Measurements from ENCODE around the gene PRKCE. TPM values are rescaled to one million over a fixed set of nuclear protein-coding genes. Genes with fewer than 3 reads are reported as not detected.

PRKCE gene
- total and polyA plus RNA-seq, 2 experiments from 2014 or later: 9.6 to 11.9 TPM

DNA sequence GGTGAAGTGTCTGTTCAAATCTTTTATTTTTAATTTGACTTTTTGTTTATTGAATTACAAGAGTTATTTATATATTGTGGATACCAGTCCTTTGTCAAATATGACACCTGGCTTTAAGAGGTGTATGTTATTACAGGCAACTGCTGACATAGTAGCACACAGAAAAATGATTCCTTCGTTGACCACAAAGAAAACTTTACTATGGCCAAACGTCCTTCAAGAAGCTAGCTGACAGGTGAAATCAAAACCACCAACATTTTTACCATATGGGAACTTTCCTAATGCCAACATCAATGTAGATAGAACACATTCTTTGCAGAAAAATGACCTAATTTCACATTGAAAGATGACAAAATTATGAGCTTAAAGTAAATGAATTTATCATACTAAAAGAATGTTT, 34.0 kb upstream of the PRKCE start:
- Histone ChIP-seq H4K20me1 (ENCODE audit: insufficient read depth, poor library complexity, severe bottlenecking) (no peaks in the 10 kb centered on the region), H3K27me3 (no peaks in the 10 kb centered on the region), H3K4me1 (ENCODE audit: insufficient read depth) (no peaks in the 10 kb centered on the region), H2AFZ (no peak overlapping the region), H3K9me3 (ENCODE audit: low read depth) (no peaks in the 10 kb centered on the region), H3K79me2 (no peaks in the 10 kb centered on the region), H3K27ac (no peak overlapping the region), H3K4me3 (no peak overlapping the region), H3K4me2 (no peak overlapping the region), H3K9me2 (replicated peaks; ENCODE audit: insufficient read depth) (no peaks in the 10 kb centered on the region), H3K36me3 (replicated peaks; ENCODE audit: insufficient read depth, low read depth) (no peaks in the 10 kb centered on the region)
- DNase-seq (ENCODE audit: low spot score): no peak
- WGBS (ENCODE audit: low lambda C conversion rate, missing lambda C conversion rate): 75% methylated on average over 2 of the region's 2 CpGs
- no peak for TF ChIP-seq EZH2phosphoT487 (IDR thresholded peaks at IDR 0.05; ENCODE audit: low read depth, severe bottlenecking, unreplicated experiment)
- no peak for TF ChIP-seq EZH2 (IDR thresholded peaks at IDR 0.05; ENCODE audit: borderline replicate concordance)
- TF ChIP-seq, protein P1, sequence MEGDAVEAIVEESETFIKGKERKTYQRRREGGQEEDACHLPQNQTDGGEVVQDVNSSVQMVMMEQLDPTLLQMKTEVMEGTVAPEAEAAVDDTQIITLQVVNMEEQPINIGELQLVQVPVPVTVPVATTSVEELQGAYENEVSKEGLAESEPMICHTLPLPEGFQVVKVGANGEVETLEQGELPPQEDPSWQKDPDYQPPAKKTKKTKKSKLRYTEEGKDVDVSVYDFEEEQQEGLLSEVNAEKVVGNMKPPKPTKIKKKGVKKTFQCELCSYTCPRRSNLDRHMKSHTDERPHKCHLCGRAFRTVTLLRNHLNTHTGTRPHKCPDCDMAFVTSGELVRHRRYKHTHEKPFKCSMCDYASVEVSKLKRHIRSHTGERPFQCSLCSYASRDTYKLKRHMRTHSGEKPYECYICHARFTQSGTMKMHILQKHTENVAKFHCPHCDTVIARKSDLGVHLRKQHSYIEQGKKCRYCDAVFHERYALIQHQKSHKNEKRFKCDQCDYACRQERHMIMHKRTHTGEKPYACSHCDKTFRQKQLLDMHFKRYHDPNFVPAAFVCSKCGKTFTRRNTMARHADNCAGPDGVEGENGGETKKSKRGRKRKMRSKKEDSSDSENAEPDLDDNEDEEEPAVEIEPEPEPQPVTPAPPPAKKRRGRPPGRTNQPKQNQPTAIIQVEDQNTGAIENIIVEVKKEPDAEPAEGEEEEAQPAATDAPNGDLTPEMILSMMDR (IDR thresholded peaks at IDR 0.05; ENCODE audit: poor library complexity): no peak

DNA sequence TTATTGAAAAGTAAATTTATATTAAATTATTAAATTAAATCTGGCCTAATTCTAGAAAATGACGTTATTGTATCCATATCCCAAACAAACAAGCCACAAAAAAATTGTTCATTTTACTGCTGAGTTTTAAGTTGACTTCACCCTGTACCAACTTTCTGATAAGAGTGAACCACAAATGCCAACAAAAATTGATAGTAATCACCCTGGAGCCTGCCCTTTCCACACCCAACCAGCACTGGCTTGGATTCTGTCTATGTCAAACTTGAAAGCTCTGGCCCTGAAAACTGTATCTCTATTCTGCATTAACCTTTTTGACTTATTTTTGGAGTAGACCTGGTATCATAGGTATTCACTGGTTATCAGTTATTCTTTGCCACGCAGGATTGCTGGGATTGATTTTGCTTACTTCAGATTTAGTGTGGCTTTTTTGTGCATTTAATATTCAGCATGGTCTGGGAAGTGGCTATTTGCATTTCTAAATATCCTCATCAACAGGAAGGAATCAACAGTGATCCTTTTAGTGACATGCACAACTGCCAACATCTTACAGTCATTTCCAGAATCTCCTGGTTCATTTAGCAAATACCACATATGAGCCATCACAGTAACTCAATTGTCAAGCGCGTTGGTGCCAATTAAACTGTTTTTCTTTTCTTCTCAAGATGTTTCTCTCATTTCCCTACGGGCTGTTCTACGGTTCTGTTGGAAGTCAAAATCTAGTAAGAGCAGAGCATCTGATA, 29.0 kb upstream of the PRKCE start:
- WGBS (ENCODE audit: low lambda C conversion rate, missing lambda C conversion rate): 90% methylated on average over 6 of the region's 6 CpGs
- Histone ChIP-seq H3K27me3 (no peaks in the 10 kb centered on the region), H3K4me3 (no peak overlapping the region), H3K79me2 (no peaks in the 10 kb centered on the region), H3K36me3 (replicated peaks; ENCODE audit: insufficient read depth, low read depth) (no peaks in the 10 kb centered on the region), H4K20me1 (ENCODE audit: insufficient read depth, poor library complexity, severe bottlenecking) (no peaks in the 10 kb centered on the region), H3K9me2 (replicated peaks; ENCODE audit: insufficient read depth) (no peaks in the 10 kb centered on the region), H2AFZ (no peak overlapping the region), H3K27ac (no peak overlapping the region), H3K9me3 (ENCODE audit: low read depth) (no peaks in the 10 kb centered on the region), H3K4me2 (no peak overlapping the region), H3K4me1 (ENCODE audit: insufficient read depth) (peaks cover 9% of the 10 kb centered on the region)
- TF ChIP-seq, protein P1 (IDR thresholded peaks at IDR 0.05; ENCODE audit: poor library complexity): no peak
- TF ChIP-seq EZH2phosphoT487 (IDR thresholded peaks at IDR 0.05; ENCODE audit: low read depth, severe bottlenecking, unreplicated experiment): no peak
- no peak for TF ChIP-seq EZH2 (IDR thresholded peaks at IDR 0.05; ENCODE audit: borderline replicate concordance)
- DNase-seq (ENCODE audit: low spot score): no peak

DNA sequence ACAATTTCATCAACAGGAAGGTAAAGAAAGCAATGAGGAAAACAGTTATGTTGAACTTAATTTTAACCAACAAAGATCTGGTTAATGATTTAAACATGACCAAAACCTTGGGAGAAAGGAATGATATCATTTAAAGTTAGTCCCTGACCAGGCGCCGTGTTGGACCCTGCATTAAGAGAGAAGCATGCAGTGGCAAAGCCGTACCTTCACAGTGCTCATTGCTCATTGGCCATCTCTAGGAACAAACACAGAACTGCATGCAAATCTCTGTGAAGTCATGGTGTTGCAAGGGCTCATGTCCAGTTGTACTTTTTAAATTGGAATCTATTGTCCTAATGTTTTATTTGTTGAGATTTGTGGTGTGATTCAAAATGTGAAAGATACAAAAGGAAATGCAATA, 28.4 kb upstream of the PRKCE start:
- H3K27ac ChIP-seq: no peak overlapping the region
- no peaks in the 10 kb centered on the region for H3K36me3 ChIP-seq (replicated peaks; ENCODE audit: insufficient read depth, low read depth)
- H3K9me2 ChIP-seq (replicated peaks; ENCODE audit: insufficient read depth): no peaks in the 10 kb centered on the region
- DNase-seq (ENCODE audit: low spot score): no peak
- no peaks in the 10 kb centered on the region for H4K20me1 ChIP-seq (ENCODE audit: insufficient read depth, poor library complexity, severe bottlenecking)
- H2AFZ ChIP-seq: no peak overlapping the region
- TF ChIP-seq EZH2 (IDR thresholded peaks at IDR 0.05; ENCODE audit: borderline replicate concordance): no peak
- TF ChIP-seq EZH2phosphoT487 (IDR thresholded peaks at IDR 0.05; ENCODE audit: low read depth, severe bottlenecking, unreplicated experiment): no peak
- TF ChIP-seq, protein P1 (IDR thresholded peaks at IDR 0.05; ENCODE audit: poor library complexity): no peak
- H3K27me3 ChIP-seq: no peaks in the 10 kb centered on the region
- no peak overlapping the region for H3K4me2 ChIP-seq
- 73% methylated on average over 3 of the region's 3 CpGs for WGBS (ENCODE audit: low lambda C conversion rate, missing lambda C conversion rate)
- no peaks in the 10 kb centered on the region for H3K79me2 ChIP-seq
- peaks cover 9% of the 10 kb centered on the region for H3K4me1 ChIP-seq (ENCODE audit: insufficient read depth)
- no peaks in the 10 kb centered on the region for H3K9me3 ChIP-seq (ENCODE audit: low read depth)
- H3K4me3 ChIP-seq: no peak overlapping the region
